H1 (cell line): Measurements from ENCODE around the gene STIM1. TPM values are rescaled to one million over a fixed set of nuclear protein-coding genes. Genes with fewer than 3 reads are reported as not detected.

Experiments used
- CTCF ChIA-PET: fragments of 300-600 bp; sonication (Branson Sonifier 250); formaldehyde crosslinking; loops from one replicate; lab custom pipeline; 2021; ENCODE audit not compliant: partially characterized antibody; lab: Charles Lee
- POLR2A ChIA-PET: fragments of 300-600 bp; sonication (Branson Sonifier 250); formaldehyde crosslinking; loops from one replicate; lab custom pipeline; 2021; ENCODE audit warnings: inconsistent platforms; ENCODE audit not compliant: partially characterized antibody; lab: Charles Lee
- DNase-seq, 2 experiments: peaks; one replicate each; pipeline versions ENCODE4 v3.0.0 to v3.0.0-alpha.2; 2010 to 2022; ENCODE audit warnings: low spot score in 2 of 2, low read depth in 1 of 2, mixed read lengths in 1 of 2
- FAIRE-seq: peaks from 2 replicates; lab custom pipeline; 2011; peaks lifted over from hg19 to GRCh38; lab: Jason Lieb, UNC
- H2AFZ ChIP-seq: 2 replicates; pipeline ENCODE4 v1.8.1; 2012; ENCODE audit warnings: low read length, inconsistent platforms
- H2AK5ac ChIP-seq: 2 replicates; pipeline ENCODE4 v1.6.1; 2013; ENCODE audit warnings: low read depth, low read length
- H2BK120ac ChIP-seq: replicated peaks from 2 replicates; pipeline ENCODE3; 2013; ENCODE audit warnings: low read depth, low read length, inconsistent platforms
- H2BK12ac ChIP-seq: 2 replicates; pipeline ENCODE4 v1.6.1; 2013; ENCODE audit warnings: low read depth, low read length
- H2BK15ac ChIP-seq: 2 replicates; pipeline ENCODE4 v1.6.1; 2013; ENCODE audit warnings: low read length
- H2BK20ac ChIP-seq: 2 replicates; pipeline ENCODE4 v1.6.1; 2013; ENCODE audit warnings: low read length
- H2BK5ac ChIP-seq: 2 replicates; pipeline ENCODE4 v1.6.1; 2013; ENCODE audit warnings: low read depth, low read length
- H3K14ac ChIP-seq: 2 replicates; pipeline ENCODE4 v1.6.1; 2013; ENCODE audit warnings: inconsistent platforms; ENCODE audit not compliant: insufficient read length
- H3K18ac ChIP-seq: 2 replicates; pipeline ENCODE4 v1.6.1; 2013; ENCODE audit warnings: low read length; ENCODE audit errors: extremely low read depth
- H3K23ac ChIP-seq: 2 replicates; pipeline ENCODE4 v1.6.1; 2013; ENCODE audit warnings: inconsistent platforms; ENCODE audit not compliant: insufficient read length
- H3K23me2 ChIP-seq: 2 replicates; pipeline ENCODE4 v1.6.1; 2013; ENCODE audit warnings: low read depth, low read length
- H3K27ac ChIP-seq: 2 replicates; pipeline ENCODE4 v1.6.1; 2011; ENCODE audit warnings: low read depth, low read length, inconsistent platforms
- H3K27me3 ChIP-seq, 4 experiments: replicated peaks in 1 of 4; 1 replicate in 1 of 4; 2 replicates in 3 of 4; pipeline versions ENCODE4 v1.6.1 to v1.8.1; 2011 to 2013; ENCODE audit warnings: low read length in 3 of 4, mild to moderate bottlenecking in 3 of 4, inconsistent platforms in 2 of 4, mixed read lengths in 2 of 4, moderate library complexity in 1 of 4; ENCODE audit not compliant: control insufficient read depth in 3 of 4, insufficient read depth in 3 of 4; ENCODE audit errors: extremely low read depth in 1 of 4
- H3K36me3 ChIP-seq, 4 experiments: 2 replicates each; pipeline versions ENCODE4 v1.6.1 to v1.8.1; 2011 to 2013; ENCODE audit warnings: mild to moderate bottlenecking in 4 of 4, low read length in 3 of 4, moderate library complexity in 2 of 4, control low read depth in 1 of 4, inconsistent platforms in 1 of 4; ENCODE audit not compliant: insufficient read depth in 4 of 4, control insufficient read depth in 2 of 4
- H3K4ac ChIP-seq: replicated peaks from 2 replicates; pipeline ENCODE3; 2013; ENCODE audit warnings: low read length, low read depth, mixed read lengths, inconsistent platforms; ENCODE audit not compliant: insufficient read length
- H3K4me1 ChIP-seq, 4 experiments: replicated peaks in 1 of 4; 1 replicate in 1 of 4; 2 replicates in 3 of 4; pipeline versions ENCODE4 v1.6.1 to v1.8.1; 2011 to 2013; ENCODE audit warnings: low read length in 3 of 4, inconsistent platforms in 2 of 4, mixed read lengths in 1 of 4; ENCODE audit not compliant: insufficient read depth in 4 of 4, control insufficient read depth in 3 of 4
- H3K4me2 ChIP-seq, 2 experiments: 2 replicates each; pipeline versions ENCODE4 v1.6.1 to v1.8.1; 2011 to 2013; ENCODE audit warnings: low read depth in 2 of 2, low read length in 2 of 2, control low read depth in 1 of 2, inconsistent platforms in 1 of 2, mild to moderate bottlenecking in 1 of 2; ENCODE audit not compliant: insufficient read depth in 1 of 2
- H3K4me3 ChIP-seq, 4 experiments: fragments of 200-600, 300-600 bp in 1 of 4; sonication (generic), shearing (Covaris generic), sonication (Bioruptor Twin) in 1 of 4; 2 replicates each; pipeline versions ENCODE4 v1.5.1 to v1.8.1; 2011 to 2016; ENCODE audit warnings: low read length in 4 of 4, low read depth in 3 of 4, control low read depth in 2 of 4, inconsistent platforms in 2 of 4, mild to moderate bottlenecking in 2 of 4, mixed read lengths in 1 of 4, moderate library complexity in 1 of 4; ENCODE audit not compliant: insufficient read depth in 2 of 4; ENCODE audit errors: extremely low read depth in 1 of 4
- H3K56ac ChIP-seq: replicated peaks from 2 replicates; pipeline ENCODE3; 2013; ENCODE audit warnings: low read depth, mild to moderate bottlenecking, mixed read lengths, low read length, inconsistent platforms; ENCODE audit not compliant: insufficient read length
- H3K79me1 ChIP-seq: 2 replicates; pipeline ENCODE4 v1.6.1; 2013; ENCODE audit warnings: low read depth, low read length, control low read depth
- H3K79me2 ChIP-seq, 2 experiments: 2 replicates each; pipeline versions ENCODE4 v1.6.1 to v1.8.1; 2012 to 2013; ENCODE audit warnings: low read length in 2 of 2, mild to moderate bottlenecking in 2 of 2, inconsistent platforms in 1 of 2; ENCODE audit not compliant: insufficient read depth in 2 of 2, control insufficient read depth in 1 of 2
- H3K9ac ChIP-seq, 4 experiments: replicated peaks in 1 of 4; 1 replicate in 1 of 4; 2 replicates in 3 of 4; pipeline versions ENCODE4 v1.6.1 to v1.8.1; 2011 to 2013; ENCODE audit warnings: low read depth in 3 of 4, low read length in 3 of 4, control low read depth in 2 of 4, mild to moderate bottlenecking in 2 of 4, moderate library complexity in 2 of 4, inconsistent platforms in 1 of 4; ENCODE audit errors: extremely low read depth in 1 of 4
- H3K9me3 ChIP-seq, 2 experiments: 2 replicates each; pipeline versions ENCODE4 v1.6.1 to v1.8.1; 2012 to 2013; ENCODE audit warnings: mild to moderate bottlenecking in 2 of 2, moderate library complexity in 2 of 2, control low read depth in 1 of 2, inconsistent platforms in 1 of 2, low read depth in 1 of 2, low read length in 1 of 2, mixed read lengths in 1 of 2; ENCODE audit not compliant: insufficient read depth in 2 of 2
- H4K20me1 ChIP-seq, 2 experiments: replicated peaks in 1 of 2; 2 replicates each; pipeline versions ENCODE3 to v1.8.1; 2011 to 2013; ENCODE audit warnings: inconsistent platforms in 2 of 2, low read length in 2 of 2, mild to moderate bottlenecking in 1 of 2; ENCODE audit not compliant: insufficient read depth in 2 of 2, control insufficient read depth in 1 of 2
- H4K5ac ChIP-seq: 2 replicates; pipeline ENCODE4 v1.6.1; 2013; ENCODE audit warnings: low read length, low read depth, mixed read lengths, inconsistent platforms; ENCODE audit not compliant: insufficient read length
- H4K8ac ChIP-seq: 2 replicates; pipeline ENCODE4 v1.8.0; 2013; ENCODE audit warnings: mild to moderate bottlenecking, moderate library complexity, low read length, inconsistent platforms; ENCODE audit not compliant: insufficient read depth; ENCODE audit errors: extremely low read depth
- H4K91ac ChIP-seq: replicated peaks from 2 replicates; pipeline ENCODE3; 2013; ENCODE audit warnings: low read length, mixed read lengths, inconsistent platforms; ENCODE audit not compliant: insufficient read length
- WGBS, 2 experiments: shearing (Covaris generic) in 1 of 2; methylation state at CpG; one replicate each; pipeline versions ENCODE4 v1.1.6 to v1.1.7; 2013 to 2015; ENCODE audit warnings: low lambda C conversion rate in 2 of 2, mixed read lengths in 2 of 2, inconsistent platforms in 1 of 2, low coverage in 1 of 2, missing lambda C conversion rate in 1 of 2; ENCODE audit not compliant: insufficient replicate concordance in 2 of 2, insufficient coverage in 1 of 2, insufficient read length in 1 of 2; ENCODE audit errors: extremely low coverage in 1 of 2, missing lambda C conversion rate in 1 of 2; 5-methylcytosine and 5-hydroxymethylcytosine counted together
- polyA plus RNA-seq, 7 experiments: library from polyadenylated mRNA; depleted of rRNA in 3 of 7; stranded (reverse) in 5 of 7; unstranded in 2 of 7; fragments of >200 nt in 5 of 7; fragments of 200-250 nt in 2 of 7; gene quantifications; 1 replicate in 5 of 7; 2 replicates in 1 of 7; 4 replicates in 1 of 7; pipeline versions ENCODE4 v1.2.1 to v1.2.3, GENCODE V29; 2011 to 2013; ENCODE audit warnings: missing spikeins in 2 of 7, mixed read lengths in 2 of 7
- total RNA-seq: library from RNA; stranded (reverse); fragmentation: NEBNext Ultra II Directional; extraction: Animal tissue kit (Norgen Biotek cat#: 25700); gene quantifications from 2 replicates; pipeline ENCODE4 v1.2.1, GENCODE V29; 2021

The STIM1 gene
- total and polyA plus RNA-seq, 2 of the 8 experiments (the other 6 are each of a cell fraction or from before 2014, with no cell fraction given), result 11.1 to 12.2 TPM

DNA sequence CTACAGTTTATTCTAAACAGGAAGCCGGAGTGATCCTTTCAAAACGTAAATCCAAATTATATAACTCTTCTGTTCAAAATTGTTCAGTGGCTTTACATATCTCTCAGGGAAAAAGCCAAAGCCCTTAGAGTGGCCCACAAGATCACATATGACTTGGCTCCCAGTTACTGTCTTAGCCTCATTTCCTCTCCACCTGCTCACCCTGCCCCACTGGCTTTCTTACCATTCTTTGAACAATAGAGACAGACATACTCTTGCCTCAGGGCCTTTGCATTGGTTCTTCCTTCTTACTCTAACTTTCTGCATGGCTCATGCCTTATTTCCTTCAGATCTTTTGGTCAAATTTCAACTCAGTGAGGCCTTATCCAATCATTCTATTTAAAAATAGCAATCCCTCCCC is 52.1 kb downstream of the STIM1 start:
- ChIA-PET POLR2A (no interaction called here), CTCF (interaction anchor here (1.0 kb wide), 1 partner anchor 51 kb away, joined by 4 read pairs; no protein-coding TSS in a partner anchor)
- H3K4me2 ChIP-seq, result no peak overlapping the region
- no peak overlapping the region for H4K5ac ChIP-seq
- no peaks in the 10 kb centered on the region for H3K27me3 ChIP-seq
- no peak overlapping the region for H2BK120ac ChIP-seq
- no peaks in the 10 kb centered on the region for H3K23me2 ChIP-seq
- no peaks in the 10 kb centered on the region for H3K9me3 ChIP-seq
- FAIRE-seq (no peak), DNase-seq (no peak)
- peaks cover 0 to 5% (median 0%) of the 10 kb centered on the region in 4 experiments; a peak in 1 of 7 replicates for H3K4me1 ChIP-seq
- H3K18ac ChIP-seq, result no peak overlapping the region
- H3K9ac ChIP-seq, result no peak overlapping the region
- no peak overlapping the region for H2AFZ ChIP-seq
- H2AK5ac ChIP-seq, result no peak overlapping the region
- no peak overlapping the region for H2BK12ac ChIP-seq
- no peak overlapping the region for H2BK15ac ChIP-seq
- H4K91ac ChIP-seq, result no peak overlapping the region
- H3K14ac ChIP-seq, result no peak overlapping the region
- peaks cover 3% of the 10 kb centered on the region; the same call in 1 of the 2 replicates for H3K79me1 ChIP-seq
- H3K23ac ChIP-seq, result no peak overlapping the region
- H3K4ac ChIP-seq, result no peak overlapping the region
- no peaks in the 10 kb centered on the region for H3K79me2 ChIP-seq
- no peak overlapping the region for H3K4me3 ChIP-seq
- 92% methylated on average over 2 of the region's 2 CpGs; no CpG with 5 or more reads in 1 of the 2 experiments for WGBS, 2 experiments
- H3K27ac ChIP-seq, result no peak overlapping the region
- H2BK20ac ChIP-seq, result no peak overlapping the region
- no peak overlapping the region for H3K56ac ChIP-seq
- H3K36me3 ChIP-seq, result no peaks in the 10 kb centered on the region
- no peak overlapping the region for H4K8ac ChIP-seq
- no peak overlapping the region for H2BK5ac ChIP-seq
- H4K20me1 ChIP-seq, result peaks cover 0 to 2% of the 10 kb centered on the region in 2 experiments
